22Rv1 (cell line): Measurements from ENCODE around the gene RFC4.

Source experiments
- H3K27ac ChIP-seq: fragments of 450-650 bp; 2 replicates; pipeline ENCODE4 v1.5.1; 2017
- CTCF ChIP-seq: fragments of 450-650 bp; IDR thresholded peaks from 2 replicates; pipeline ENCODE4 v1.5.1; 2017; ENCODE audit warnings: mild to moderate bottlenecking
- ZFX ChIP-seq: fragments of 450-650 bp; IDR thresholded peaks from 2 replicates; pipeline ENCODE4 v1.6.1; 2017; ENCODE audit warnings: antibody characterized with exemption, borderline replicate concordance

The RFC4 gene

GRCh38 chr3:186750316-186750715 lies 56.0 kb downstream of the RFC4 start:
- TF ChIP-seq ZFX, result no peak
- no peak for TF ChIP-seq CTCF

DNA sequence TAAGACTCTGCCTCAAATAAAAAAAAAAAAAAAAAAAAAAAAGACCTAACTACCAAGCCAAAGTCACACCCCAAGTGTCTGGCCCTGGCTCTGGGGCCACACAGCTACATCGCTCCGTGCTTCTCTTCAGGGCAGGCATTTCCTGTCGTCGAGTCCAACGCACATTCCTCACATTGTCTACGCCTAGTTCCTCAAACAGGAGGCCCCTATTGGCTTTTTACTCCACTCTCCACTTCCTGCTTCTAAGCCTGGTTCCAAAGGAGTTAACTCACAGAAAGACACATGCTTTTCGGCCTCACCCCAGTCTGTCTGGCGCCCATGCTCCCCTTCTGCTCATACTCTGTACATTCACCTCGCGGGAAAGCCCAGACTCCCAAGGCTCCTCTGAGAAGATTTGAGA lies 60.3 kb downstream of the RFC4 start:
- no peak for TF ChIP-seq CTCF
- no peak for TF ChIP-seq ZFX
- no peak overlapping the region for H3K27ac ChIP-seq

More at GRCh38 chr3:186750316-186750715, 56.0 kb downstream of the RFC4 start:
- H3K27ac ChIP-seq, result no peak overlapping the region

GRCh38 chr3:186743666-186744065 lies 62.6 kb downstream of the RFC4 start:
- TF ChIP-seq ZFX, result no peak

GRCh38 chr3:186742618-186743380 lies 63.5 kb downstream of the RFC4 start:
- H3K27ac ChIP-seq, result no peak overlapping the region
- no peak for TF ChIP-seq CTCF
- no peak for TF ChIP-seq ZFX

More at GRCh38 chr3:186743666-186744065, 62.6 kb downstream of the RFC4 start:
- no peak overlapping the region for H3K27ac ChIP-seq
